DND-41 (cell line): ENCODE data around the gene NUMA1.

Experiments used
- CTCF ChIP-seq: IDR thresholded peaks from 2 replicates; pipeline ENCODE4 v1.5.1; 2012; ENCODE audit warnings: borderline replicate concordance, low read length, moderate library complexity, mild to moderate bottlenecking; ENCODE audit not compliant: poor library complexity, severe bottlenecking; ENCODE audit errors: extremely low read depth
- EZH2 ChIP-seq: IDR thresholded peaks from 3 replicates; pipeline ENCODE4 v1.6.1; 2012; ENCODE audit warnings: borderline replicate concordance, low read depth, mild to moderate bottlenecking, moderate library complexity, low read length, inconsistent platforms; ENCODE audit not compliant: severe bottlenecking

DNA sequence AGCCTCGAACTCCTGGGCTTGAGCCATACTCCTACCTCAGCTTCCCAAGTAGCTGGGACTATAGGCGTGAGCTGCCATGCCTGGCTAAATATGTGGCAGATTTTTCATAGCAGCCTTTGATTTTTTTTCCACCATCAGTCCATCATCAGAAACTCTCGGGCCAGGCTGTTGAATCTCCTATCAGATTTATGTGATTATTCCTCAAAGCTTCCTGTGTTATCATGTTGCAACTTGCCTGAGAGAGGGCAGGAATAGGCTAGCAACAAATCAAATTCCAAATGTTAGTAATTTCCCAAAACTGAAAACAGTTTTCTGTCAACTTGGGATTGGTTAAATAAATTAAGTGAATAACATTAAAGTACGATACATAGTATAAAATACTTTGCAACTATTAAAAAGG lies 3.7 kb upstream of the NUMA1 start:
- TF ChIP-seq CTCF (no peak), EZH2 (no peak)
